GM12872 (cell line): ENCODE data around the gene RFTN1.

ENCODE experiments used
- TF ChIP-seq, protein P1 (sequence below): IDR thresholded peaks from 3 replicates; pipeline ENCODE4 v1.5.1; 2011; ENCODE audit warnings: low read depth, mild to moderate bottlenecking, low read length, moderate library complexity; ENCODE audit not compliant: insufficient read depth

Gene RFTN1

DNA sequence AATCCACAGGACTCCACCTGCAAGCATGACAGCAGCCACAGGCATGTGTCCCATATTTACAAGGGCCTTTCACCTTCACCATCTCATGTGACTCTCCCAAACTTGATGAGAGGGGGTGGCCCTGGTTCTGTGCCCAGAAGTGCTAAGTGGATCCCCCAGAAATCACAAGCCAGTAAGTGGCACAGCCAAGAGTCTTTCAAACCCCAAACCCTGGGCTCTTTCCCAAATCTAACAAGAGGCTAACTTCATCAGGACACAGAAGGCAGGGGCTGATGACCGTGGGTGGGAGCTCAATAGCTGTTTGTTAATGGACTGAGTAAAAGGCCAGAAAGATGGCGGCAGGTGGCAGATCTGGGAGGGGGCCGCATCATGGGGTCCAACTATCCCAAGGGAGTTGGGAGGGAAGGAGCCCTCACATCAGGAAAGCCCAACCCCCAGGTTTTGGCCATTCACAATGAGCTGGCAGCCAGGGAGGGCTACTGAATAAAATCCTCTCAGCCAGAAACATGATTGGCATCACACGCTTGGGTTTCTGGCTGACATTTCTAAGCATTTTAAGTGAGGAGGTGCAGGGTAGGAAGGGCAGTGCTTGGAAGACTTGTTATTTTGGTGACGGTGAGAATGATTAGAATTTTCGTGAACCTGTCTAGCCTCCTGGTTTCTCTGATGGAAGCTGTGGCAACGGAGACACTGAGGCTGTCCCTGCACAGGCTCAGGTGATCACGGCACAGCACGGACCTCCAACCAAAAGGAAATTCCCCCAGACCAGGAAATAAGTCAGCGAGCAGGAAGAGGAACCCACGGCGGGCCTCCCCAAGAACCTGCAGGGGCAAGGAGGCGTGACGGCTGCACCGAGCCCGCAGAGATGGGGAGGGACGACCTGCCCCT is 139.2 kb downstream of the RFTN1 start:
- TF ChIP-seq, protein P1, sequence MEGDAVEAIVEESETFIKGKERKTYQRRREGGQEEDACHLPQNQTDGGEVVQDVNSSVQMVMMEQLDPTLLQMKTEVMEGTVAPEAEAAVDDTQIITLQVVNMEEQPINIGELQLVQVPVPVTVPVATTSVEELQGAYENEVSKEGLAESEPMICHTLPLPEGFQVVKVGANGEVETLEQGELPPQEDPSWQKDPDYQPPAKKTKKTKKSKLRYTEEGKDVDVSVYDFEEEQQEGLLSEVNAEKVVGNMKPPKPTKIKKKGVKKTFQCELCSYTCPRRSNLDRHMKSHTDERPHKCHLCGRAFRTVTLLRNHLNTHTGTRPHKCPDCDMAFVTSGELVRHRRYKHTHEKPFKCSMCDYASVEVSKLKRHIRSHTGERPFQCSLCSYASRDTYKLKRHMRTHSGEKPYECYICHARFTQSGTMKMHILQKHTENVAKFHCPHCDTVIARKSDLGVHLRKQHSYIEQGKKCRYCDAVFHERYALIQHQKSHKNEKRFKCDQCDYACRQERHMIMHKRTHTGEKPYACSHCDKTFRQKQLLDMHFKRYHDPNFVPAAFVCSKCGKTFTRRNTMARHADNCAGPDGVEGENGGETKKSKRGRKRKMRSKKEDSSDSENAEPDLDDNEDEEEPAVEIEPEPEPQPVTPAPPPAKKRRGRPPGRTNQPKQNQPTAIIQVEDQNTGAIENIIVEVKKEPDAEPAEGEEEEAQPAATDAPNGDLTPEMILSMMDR = no peak

DNA sequence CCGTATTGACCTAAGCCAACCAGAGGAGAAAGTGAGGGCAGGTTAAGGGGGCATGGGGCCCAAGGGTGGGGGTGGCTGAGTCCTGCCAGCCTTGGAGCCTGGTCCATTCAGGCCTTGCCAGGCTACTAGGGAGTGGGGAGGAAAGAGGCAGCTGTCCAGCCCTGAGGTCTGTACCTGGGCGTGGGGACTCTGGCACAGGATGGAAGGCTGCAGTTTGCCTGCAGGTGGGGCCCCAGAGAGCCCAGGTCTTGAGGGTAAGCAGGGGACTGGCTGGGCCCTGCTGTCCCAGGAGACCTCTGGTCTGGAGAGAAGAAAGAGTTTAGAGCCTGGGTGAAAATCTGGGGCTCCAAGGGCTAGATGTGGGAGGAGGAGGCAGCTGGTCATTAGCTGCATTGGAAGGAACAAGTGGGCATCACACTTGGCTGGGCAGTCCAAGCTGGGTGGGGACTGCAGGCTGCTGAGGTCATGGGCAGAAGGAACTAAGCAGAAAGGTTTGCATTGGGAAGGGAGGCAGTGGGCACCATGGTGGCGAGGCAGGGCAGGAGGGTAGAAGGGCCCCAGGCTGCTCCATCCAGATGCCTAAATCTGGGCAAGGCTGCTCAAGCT is 140.1 kb downstream of the RFTN1 start:
- TF ChIP-seq, protein P1 = peak; percentile 32; the same call in 2 of the 3 replicates

DNA sequence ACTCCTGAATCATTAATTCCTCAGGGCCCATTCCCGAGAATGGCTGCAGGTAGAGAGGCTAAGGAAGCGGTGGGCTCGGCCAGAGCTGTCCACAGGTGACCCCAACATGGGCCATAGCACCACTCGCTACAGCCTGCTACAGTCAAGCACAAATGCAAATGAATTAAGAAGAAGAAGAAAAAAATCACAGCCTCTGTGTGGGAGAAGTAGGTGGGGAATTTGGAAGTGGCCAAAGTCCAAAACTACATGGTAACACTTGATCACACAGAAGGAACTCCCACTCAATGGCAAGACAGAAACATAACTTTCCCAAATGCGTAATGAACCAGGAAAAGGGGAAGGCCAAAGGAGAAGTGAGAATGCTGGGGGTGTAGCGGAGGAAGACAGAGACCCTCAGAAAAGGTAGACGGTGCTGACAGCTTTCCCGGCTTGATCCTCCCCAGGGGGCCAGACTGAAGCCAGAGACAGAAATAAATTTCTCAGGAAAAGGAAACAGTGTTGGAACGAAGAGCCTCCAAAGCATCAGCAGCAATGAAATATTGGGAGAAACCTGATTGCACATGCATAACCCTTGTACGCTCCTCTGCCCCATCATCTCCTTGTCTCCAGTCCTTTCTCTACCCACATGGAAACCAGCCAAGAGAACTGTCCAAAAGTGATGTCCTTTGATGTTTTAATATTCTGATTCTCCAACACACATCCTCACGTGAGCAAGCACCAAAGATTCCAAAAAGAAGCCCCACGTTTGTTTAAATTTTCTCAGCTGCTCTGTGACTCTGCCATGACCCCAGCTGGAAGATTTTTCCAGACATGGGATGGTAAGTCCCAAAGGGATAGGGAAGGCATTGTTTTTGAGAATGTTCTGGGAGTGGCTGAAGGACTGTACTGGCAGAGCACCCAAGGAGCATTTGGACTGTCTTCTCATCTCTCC is 140.9 kb downstream of the RFTN1 start:
- TF ChIP-seq, protein P1 = no peak

DNA sequence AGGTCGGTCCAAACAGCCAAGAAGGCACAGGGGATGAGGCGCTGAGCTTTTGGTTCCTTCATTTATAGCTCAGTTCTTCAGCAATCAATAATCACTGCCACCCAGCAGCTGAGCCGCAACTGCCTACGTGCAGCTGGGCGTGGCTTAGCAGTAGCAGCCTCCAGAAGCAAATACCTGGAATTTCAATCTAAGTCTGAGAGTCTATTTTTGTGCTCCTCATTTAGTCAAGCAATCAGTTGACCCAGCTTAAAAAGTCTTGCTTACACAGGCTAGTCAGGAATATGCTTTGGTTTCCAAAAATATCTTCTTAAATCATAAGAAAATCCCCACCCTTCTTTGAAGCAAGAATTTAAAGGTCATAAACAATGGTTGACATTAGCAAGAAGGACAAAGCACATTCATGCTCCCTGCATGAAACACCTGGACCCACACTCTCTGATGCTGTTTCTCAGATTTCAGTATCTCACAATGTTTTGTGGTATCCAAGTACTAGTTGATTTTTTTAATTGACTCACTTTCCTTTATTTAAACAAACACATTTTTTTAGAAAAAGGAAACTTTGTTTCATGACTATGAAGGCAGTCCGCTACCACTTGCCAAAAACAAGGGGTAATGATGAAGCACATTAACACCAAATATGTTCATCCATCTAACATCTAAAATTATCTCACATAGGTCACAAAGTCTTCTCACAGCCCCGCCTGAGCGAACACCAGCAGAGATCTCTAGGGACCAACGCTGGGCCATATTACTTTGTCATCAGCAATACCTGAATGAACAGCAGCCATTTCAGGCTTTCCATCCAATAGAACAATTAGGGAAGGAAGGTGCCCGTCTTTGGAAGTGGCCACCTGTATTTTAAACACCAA is 142.4 kb downstream of the RFTN1 start:
- TF ChIP-seq, protein P1 = no peak

DNA sequence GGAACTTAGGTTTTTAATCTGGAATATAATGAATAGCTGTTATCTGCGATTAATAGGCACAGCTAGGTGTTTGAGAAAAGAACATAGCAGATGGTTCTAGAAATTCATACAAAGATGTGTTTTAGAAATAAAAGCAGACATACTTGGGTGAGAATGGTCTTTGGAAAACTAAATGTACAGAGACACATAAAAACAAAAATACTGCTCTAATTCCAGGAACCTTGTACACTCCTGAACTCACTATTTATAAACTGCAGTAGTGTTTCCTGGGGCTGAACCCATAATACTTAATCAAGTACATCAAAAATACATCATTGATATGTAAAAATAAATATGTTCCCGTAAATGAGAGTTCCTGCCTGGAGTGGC is 143.0 kb downstream of the RFTN1 start:
- TF ChIP-seq, protein P1 = no peak

DNA sequence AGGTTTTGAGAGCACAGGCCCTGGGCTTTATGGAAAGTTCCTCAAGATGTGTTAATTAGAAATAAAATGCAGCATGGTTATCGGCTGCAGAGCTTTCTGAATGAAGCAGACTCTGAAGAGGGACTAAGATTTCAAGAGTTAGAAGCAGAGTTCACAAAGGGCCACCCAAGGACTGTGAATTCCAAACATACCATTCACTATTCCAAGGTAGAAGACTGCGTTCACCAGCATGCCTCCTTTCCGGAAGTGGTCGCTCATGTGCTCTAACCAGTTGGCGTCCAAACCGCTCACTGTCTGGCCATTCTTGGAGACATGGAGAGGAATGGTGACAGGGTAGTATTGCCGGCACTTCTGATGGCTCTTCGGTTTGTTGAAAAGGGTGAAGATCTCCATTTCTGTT is 143.6 kb downstream of the RFTN1 start:
- TF ChIP-seq, protein P1 = no peak
